GM12878 (cell line): Measurements from ENCODE around the gene KIF2C. TPM values are rescaled to one million over a fixed set of nuclear protein-coding genes. Genes with fewer than 3 reads are reported as not detected.

ENCODE experiments used
- BCL11A ChIP-seq: IDR thresholded peaks from 2 replicates; pipeline ENCODE4 v1.6.1; 2011; ENCODE audit warnings: low read depth, low read length
- CBX3 ChIP-seq: fragments of 200-600 bp; sonication (generic); IDR thresholded peaks from 2 replicates; pipeline ENCODE4 v1.6.1; 2016; ENCODE audit warnings: low read depth, borderline replicate concordance
- CREM ChIP-seq: IDR thresholded peaks from 2 replicates; pipeline ENCODE4 v1.6.1; 2014; ENCODE audit warnings: antibody characterized with exemption, low read depth
- HDAC6 ChIP-seq: fragments of 200-600 bp; sonication (generic); IDR thresholded peaks from one replicate; pipeline ENCODE4 v1.8.0; 2017; ENCODE audit warnings: antibody characterized with exemption; ENCODE audit not compliant: unreplicated experiment
- HDGF ChIP-seq: fragments of 450-650 bp; IDR thresholded peaks from 2 replicates; pipeline ENCODE4 v1.6.1; 2016; ENCODE audit warnings: antibody characterized with exemption
- NFXL1 ChIP-seq: fragments of 450-650 bp; IDR thresholded peaks from 2 replicates; pipeline ENCODE4 v1.6.1; 2017; ENCODE audit warnings: antibody characterized with exemption, mild to moderate bottlenecking, borderline replicate concordance
- RCOR1 ChIP-seq: conservative IDR thresholded peaks from 2 replicates; pipeline ENCODE4 v1.6.1; 2012; ENCODE audit warnings: low read depth, low read length, improper control_type of control experiment
- SMAD1 ChIP-seq: fragments of 450-650 bp; IDR thresholded peaks from 2 replicates; pipeline ENCODE4 v1.6.1; 2018; ENCODE audit warnings: mild to moderate bottlenecking, low read depth; ENCODE audit not compliant: partially characterized antibody
- SREBF1 ChIP-seq: IDR thresholded peaks from 2 replicates; pipeline ENCODE4 v1.6.1; 2012; ENCODE audit warnings: mild to moderate bottlenecking, low read length
- STAT1 ChIP-seq: fragments of 450-650 bp; conservative IDR thresholded peaks from 2 replicates; pipeline ENCODE4 v1.6.1; 2014; ENCODE audit warnings: antibody characterized with exemption, mild to moderate bottlenecking
- TCF7 ChIP-seq: IDR thresholded peaks from 2 replicates; pipeline ENCODE4 v1.6.1; 2014; ENCODE audit warnings: antibody characterized with exemption, borderline replicate concordance
- ZSCAN29 ChIP-seq: fragments of 450-650 bp; IDR thresholded peaks from 2 replicates; pipeline ENCODE4 v1.6.1; 2017; ENCODE audit warnings: mild to moderate bottlenecking, moderate library complexity
- polyA plus RNA-seq, 11 experiments: library from polyadenylated mRNA; depleted of rRNA in 4 of 11; unstranded in 6 of 11; stranded (reverse) in 5 of 11; fragments of >200 nt; fragmentation: Nextera tagmentation in 4 of 11; fragmentation: Illumina TruSeq in 1 of 11; extraction: Ambion mirVana in 4 of 11; extraction: Trizol in 1 of 11; gene quantifications; 1 replicate in 1 of 11; 2 replicates in 10 of 11; pipeline versions ENCODE4 v1.2.1 to v1.2.3, GENCODE V29; 2011 to 2016; ENCODE audit warnings: inconsistent platforms in 2 of 11, missing spikeins in 2 of 11, low read depth in 1 of 11
- total RNA-seq, 4 experiments: library from RNA; depleted of rRNA in 3 of 4; stranded (reverse); fragments of >200 nt in 3 of 4; fragmentation: Illumina TruSeq in 1 of 4; extraction: Trizol in 1 of 4; gene quantifications; 2 replicates each; pipeline versions ENCODE4 v1.2.1 to v1.2.3, GENCODE V29; 2013 to 2021
- TF ChIP-seq, protein P1 (sequence below): fragments of 450-650 bp; IDR thresholded peaks from 2 replicates; pipeline ENCODE4 v1.6.1; 2017; ENCODE audit warnings: mild to moderate bottlenecking, low read depth, inconsistent platforms; ENCODE audit not compliant: poor library complexity, severe bottlenecking
- TF ChIP-seq, protein P2 (sequence below): fragments of 450-650 bp; IDR thresholded peaks from 2 replicates; pipeline ENCODE4 v1.6.1; 2016; ENCODE audit warnings: mild to moderate bottlenecking
- TF ChIP-seq, protein P3 (sequence below): fragments of 450-650 bp; IDR thresholded peaks from 2 replicates; pipeline ENCODE4 v1.6.1; 2017; ENCODE audit warnings: antibody characterized with exemption, mild to moderate bottlenecking, moderate library complexity
- TF ChIP-seq, protein P4 (sequence below): fragments of 450-650 bp; formaldehyde crosslinking; IDR thresholded peaks from 2 replicates; pipeline ENCODE4 v1.5.0; 2022; ENCODE audit warnings: mild to moderate bottlenecking, missing genetic modification characterization
- TF ChIP-seq, protein P5 (sequence below), 3 experiments: IDR thresholded peaks in 2 of 3; conservative IDR thresholded peaks in 1 of 3; 2 replicates each; pipeline ENCODE4 v1.5.1; 2011; ENCODE audit warnings: low read depth in 3 of 3, low read length in 3 of 3, mild to moderate bottlenecking in 3 of 3, control low read depth in 2 of 3, moderate library complexity in 2 of 3, inconsistent platforms in 1 of 3, mixed read lengths in 1 of 3; ENCODE audit not compliant: control insufficient read depth in 2 of 3, insufficient read depth in 1 of 3; ENCODE audit errors: extremely low read depth in 1 of 3
- TF ChIP-seq, protein P6 (sequence below): IDR thresholded peaks from 2 replicates; pipeline ENCODE4 v1.6.1; 2012; ENCODE audit warnings: low read depth, low read length, improper control_type of control experiment

The KIF2C gene
- total and polyA plus RNA-seq, 10 of the 15 experiments (the other 5 are each of a cell fraction or from before 2014, with no cell fraction given): 42.3 to 104 (median 83.8) TPM

DNA sequence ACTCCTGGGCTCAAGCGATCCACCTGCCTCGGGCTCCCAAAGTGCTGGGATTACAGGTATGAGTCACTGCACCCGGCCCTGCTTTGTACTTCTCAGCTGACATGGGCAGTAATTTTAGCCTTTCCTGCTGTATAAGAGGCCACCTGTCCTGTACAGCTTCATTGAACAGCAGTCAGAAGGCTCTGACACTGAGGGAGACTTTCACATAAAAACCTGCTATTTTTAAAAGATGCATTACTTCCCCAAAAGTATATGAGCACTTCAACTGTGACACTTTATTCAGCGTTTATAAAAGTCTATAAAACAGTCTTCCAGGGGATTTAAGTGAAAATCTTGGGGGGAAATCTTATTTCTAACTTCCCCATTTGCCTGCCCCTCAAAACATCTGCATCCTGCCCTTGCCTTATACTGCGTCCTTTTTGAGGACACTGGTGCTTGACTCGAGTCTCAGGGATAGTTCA is 26.3 kb upstream of the KIF2C start (continued):
- TF ChIP-seq, protein P1, sequence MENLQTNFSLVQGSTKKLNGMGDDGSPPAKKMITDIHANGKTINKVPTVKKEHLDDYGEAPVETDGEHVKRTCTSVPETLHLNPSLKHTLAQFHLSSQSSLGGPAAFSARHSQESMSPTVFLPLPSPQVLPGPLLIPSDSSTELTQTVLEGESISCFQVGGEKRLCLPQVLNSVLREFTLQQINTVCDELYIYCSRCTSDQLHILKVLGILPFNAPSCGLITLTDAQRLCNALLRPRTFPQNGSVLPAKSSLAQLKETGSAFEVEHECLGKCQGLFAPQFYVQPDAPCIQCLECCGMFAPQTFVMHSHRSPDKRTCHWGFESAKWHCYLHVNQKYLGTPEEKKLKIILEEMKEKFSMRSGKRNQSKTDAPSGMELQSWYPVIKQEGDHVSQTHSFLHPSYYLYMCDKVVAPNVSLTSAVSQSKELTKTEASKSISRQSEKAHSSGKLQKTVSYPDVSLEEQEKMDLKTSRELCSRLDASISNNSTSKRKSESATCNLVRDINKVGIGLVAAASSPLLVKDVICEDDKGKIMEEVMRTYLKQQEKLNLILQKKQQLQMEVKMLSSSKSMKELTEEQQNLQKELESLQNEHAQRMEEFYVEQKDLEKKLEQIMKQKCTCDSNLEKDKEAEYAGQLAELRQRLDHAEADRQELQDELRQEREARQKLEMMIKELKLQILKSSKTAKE: no peak
- TF ChIP-seq SMAD1 (no peak), HDAC6 (no peak), NFXL1 (no peak), RCOR1 (no peak), HDGF (no peak), CBX3 (no peak), STAT1 (no peak), SREBF1 (no peak), CREM (peak; percentile 39; the same call in 1 of the 2 replicates), BCL11A (no peak), ZSCAN29 (no peak), TCF7 (peak; percentile 76)
- TF ChIP-seq, protein P2, sequence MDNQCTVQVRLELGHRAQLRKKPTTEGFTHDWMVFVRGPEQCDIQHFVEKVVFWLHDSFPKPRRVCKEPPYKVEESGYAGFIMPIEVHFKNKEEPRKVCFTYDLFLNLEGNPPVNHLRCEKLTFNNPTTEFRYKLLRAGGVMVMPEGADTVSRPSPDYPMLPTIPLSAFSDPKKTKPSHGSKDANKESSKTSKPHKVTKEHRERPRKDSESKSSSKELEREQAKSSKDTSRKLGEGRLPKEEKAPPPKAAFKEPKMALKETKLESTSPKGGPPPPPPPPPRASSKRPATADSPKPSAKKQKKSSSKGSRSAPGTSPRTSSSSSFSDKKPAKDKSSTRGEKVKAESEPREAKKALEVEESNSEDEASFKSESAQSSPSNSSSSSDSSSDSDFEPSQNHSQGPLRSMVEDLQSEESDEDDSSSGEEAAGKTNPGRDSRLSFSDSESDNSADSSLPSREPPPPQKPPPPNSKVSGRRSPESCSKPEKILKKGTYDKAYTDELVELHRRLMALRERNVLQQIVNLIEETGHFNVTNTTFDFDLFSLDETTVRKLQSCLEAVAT: no peak
- TF ChIP-seq, protein P3, sequence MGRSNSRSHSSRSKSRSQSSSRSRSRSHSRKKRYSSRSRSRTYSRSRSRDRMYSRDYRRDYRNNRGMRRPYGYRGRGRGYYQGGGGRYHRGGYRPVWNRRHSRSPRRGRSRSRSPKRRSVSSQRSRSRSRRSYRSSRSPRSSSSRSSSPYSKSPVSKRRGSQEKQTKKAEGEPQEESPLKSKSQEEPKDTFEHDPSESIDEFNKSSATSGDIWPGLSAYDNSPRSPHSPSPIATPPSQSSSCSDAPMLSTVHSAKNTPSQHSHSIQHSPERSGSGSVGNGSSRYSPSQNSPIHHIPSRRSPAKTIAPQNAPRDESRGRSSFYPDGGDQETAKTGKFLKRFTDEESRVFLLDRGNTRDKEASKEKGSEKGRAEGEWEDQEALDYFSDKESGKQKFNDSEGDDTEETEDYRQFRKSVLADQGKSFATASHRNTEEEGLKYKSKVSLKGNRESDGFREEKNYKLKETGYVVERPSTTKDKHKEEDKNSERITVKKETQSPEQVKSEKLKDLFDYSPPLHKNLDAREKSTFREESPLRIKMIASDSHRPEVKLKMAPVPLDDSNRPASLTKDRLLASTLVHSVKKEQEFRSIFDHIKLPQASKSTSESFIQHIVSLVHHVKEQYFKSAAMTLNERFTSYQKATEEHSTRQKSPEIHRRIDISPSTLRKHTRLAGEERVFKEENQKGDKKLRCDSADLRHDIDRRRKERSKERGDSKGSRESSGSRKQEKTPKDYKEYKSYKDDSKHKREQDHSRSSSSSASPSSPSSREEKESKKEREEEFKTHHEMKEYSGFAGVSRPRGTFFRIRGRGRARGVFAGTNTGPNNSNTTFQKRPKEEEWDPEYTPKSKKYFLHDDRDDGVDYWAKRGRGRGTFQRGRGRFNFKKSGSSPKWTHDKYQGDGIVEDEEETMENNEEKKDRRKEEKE: no peak
- TF ChIP-seq, protein P4, sequence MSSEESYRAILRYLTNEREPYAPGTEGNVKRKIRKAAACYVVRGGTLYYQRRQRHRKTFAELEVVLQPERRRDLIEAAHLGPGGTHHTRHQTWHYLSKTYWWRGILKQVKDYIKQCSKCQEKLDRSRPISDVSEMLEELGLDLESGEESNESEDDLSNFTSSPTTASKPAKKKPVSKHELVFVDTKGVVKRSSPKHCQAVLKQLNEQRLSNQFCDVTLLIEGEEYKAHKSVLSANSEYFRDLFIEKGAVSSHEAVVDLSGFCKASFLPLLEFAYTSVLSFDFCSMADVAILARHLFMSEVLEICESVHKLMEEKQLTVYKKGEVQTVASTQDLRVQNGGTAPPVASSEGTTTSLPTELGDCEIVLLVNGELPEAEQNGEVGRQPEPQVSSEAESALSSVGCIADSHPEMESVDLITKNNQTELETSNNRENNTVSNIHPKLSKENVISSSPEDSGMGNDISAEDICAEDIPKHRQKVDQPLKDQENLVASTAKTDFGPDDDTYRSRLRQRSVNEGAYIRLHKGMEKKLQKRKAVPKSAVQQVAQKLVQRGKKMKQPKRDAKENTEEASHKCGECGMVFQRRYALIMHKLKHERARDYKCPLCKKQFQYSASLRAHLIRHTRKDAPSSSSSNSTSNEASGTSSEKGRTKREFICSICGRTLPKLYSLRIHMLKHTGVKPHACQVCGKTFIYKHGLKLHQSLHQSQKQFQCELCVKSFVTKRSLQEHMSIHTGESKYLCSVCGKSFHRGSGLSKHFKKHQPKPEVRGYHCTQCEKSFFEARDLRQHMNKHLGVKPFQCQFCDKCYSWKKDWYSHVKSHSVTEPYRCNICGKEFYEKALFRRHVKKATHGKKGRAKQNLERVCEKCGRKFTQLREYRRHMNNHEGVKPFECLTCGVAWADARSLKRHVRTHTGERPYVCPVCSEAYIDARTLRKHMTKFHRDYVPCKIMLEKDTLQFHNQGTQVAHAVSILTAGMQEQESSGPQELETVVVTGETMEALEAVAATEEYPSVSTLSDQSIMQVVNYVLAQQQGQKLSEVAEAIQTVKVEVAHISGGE (CRISPR knock-in tag): no peak
- TF ChIP-seq, protein P5, sequence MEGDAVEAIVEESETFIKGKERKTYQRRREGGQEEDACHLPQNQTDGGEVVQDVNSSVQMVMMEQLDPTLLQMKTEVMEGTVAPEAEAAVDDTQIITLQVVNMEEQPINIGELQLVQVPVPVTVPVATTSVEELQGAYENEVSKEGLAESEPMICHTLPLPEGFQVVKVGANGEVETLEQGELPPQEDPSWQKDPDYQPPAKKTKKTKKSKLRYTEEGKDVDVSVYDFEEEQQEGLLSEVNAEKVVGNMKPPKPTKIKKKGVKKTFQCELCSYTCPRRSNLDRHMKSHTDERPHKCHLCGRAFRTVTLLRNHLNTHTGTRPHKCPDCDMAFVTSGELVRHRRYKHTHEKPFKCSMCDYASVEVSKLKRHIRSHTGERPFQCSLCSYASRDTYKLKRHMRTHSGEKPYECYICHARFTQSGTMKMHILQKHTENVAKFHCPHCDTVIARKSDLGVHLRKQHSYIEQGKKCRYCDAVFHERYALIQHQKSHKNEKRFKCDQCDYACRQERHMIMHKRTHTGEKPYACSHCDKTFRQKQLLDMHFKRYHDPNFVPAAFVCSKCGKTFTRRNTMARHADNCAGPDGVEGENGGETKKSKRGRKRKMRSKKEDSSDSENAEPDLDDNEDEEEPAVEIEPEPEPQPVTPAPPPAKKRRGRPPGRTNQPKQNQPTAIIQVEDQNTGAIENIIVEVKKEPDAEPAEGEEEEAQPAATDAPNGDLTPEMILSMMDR (IDR thresholded peaks at IDR 0.05 in 2 of 3, conservative IDR thresholded peaks at IDR 0.05 in 1 of 3; ENCODE audit: control insufficient read depth in 2 of 3, extremely low read depth in 1 of 3, insufficient read depth in 1 of 3, low read depth in 3 of 3, low read length in 3 of 3): no peak
- TF ChIP-seq, protein P6, sequence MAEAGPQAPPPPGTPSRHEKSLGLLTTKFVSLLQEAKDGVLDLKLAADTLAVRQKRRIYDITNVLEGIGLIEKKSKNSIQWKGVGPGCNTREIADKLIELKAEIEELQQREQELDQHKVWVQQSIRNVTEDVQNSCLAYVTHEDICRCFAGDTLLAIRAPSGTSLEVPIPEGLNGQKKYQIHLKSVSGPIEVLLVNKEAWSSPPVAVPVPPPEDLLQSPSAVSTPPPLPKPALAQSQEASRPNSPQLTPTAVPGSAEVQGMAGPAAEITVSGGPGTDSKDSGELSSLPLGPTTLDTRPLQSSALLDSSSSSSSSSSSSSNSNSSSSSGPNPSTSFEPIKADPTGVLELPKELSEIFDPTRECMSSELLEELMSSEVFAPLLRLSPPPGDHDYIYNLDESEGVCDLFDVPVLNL: no peak
